ENCODE results near the gene XPR1. TPM values are rescaled to one million over a fixed set of nuclear protein-coding genes. Genes with fewer than 3 reads are reported as not detected.

XPR1 gene
- total and polyA plus RNA-seq, 2 of the 8 experiments (the other 6 are each of a cell fraction or from before 2014, with no cell fraction given) = 28.6 to 43.9 TPM

DNA sequence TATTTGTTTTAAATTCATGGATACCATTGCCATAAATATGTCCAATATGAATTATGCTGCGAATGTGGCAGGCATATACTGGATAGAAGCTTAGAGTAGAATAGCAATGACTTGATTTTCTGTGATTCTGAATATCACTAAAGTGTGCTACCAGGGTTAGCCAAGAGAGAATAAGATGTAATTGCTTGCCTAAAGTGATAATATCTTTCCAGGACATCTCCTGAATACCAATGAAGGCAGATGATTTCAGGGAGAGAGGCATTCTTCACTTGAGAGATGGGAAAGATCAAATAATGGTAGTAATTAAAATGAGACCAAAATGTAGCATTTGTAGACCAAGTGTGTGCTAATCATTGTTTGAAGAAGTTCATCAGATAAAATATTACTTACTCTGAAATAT is 227.5 kb downstream of the XPR1 start:
- Histone ChIP-seq H2BK15ac (ENCODE audit: low read length) (no peak overlapping the region), H3K79me1 (ENCODE audit: low read depth, low read length) (no peaks in the 10 kb centered on the region), H3K27me3 (replicated peaks in 1 of 4; ENCODE audit: control insufficient read depth in 3 of 4, extremely low read depth in 1 of 4, insufficient read depth in 3 of 4, low read length in 3 of 4) (no peaks in the 10 kb centered on the region), H2BK5ac (ENCODE audit: low read depth, low read length) (no peak overlapping the region), H3K23me2 (ENCODE audit: low read depth, low read length) (no peaks in the 10 kb centered on the region), H3K9ac (replicated peaks in 1 of 4; ENCODE audit: extremely low read depth in 1 of 4, low read depth in 3 of 4, low read length in 3 of 4) (no peak overlapping the region), H3K4ac (replicated peaks; ENCODE audit: insufficient read length, low read depth, low read length) (no peak overlapping the region), H3K4me2 (ENCODE audit: insufficient read depth in 1 of 2, low read depth in 2 of 2, low read length in 2 of 2) (no peak overlapping the region), H3K36me3 (ENCODE audit: control insufficient read depth in 2 of 4, insufficient read depth in 4 of 4, low read length in 3 of 4) (peaks cover 0 to 4% (median 2%) of the 10 kb centered on the region in 4 experiments; a peak in 1 of 8 replicates), H3K4me1 (replicated peaks in 1 of 4; ENCODE audit: control insufficient read depth in 3 of 4, insufficient read depth in 4 of 4, low read length in 3 of 4) (peaks cover 0 to 5% (median 1%) of the 10 kb centered on the region in 4 experiments; a peak in 2 of 7 replicates), H2BK120ac (replicated peaks; ENCODE audit: low read depth, low read length) (no peak overlapping the region), H3K9me3 (ENCODE audit: insufficient read depth in 2 of 2, low read depth in 1 of 2, low read length in 1 of 2) (no peaks in the 10 kb centered on the region), H4K91ac (replicated peaks; ENCODE audit: insufficient read length, low read length) (no peak overlapping the region), H2BK20ac (ENCODE audit: low read length) (no peak overlapping the region), H3K18ac (ENCODE audit: extremely low read depth, low read length) (no peak overlapping the region), H3K4me3 (ENCODE audit: extremely low read depth in 1 of 4, insufficient read depth in 2 of 4, low read depth in 3 of 4, low read length in 4 of 4) (no peak overlapping the region), H4K8ac (ENCODE audit: extremely low read depth, insufficient read depth, low read length) (no peak overlapping the region), H3K27ac (ENCODE audit: low read depth, low read length) (no peak overlapping the region), H3K14ac (ENCODE audit: insufficient read length) (no peak overlapping the region), H3K23ac (ENCODE audit: insufficient read length) (no peak overlapping the region), H3K56ac (replicated peaks; ENCODE audit: insufficient read length, low read depth, low read length) (no peak overlapping the region), H2AK5ac (ENCODE audit: low read depth, low read length) (no peak overlapping the region), H2AFZ (ENCODE audit: low read length) (no peak overlapping the region), H2BK12ac (ENCODE audit: low read depth, low read length) (no peak overlapping the region), H4K5ac (ENCODE audit: insufficient read length, low read depth, low read length) (no peak overlapping the region), H3K79me2 (ENCODE audit: control insufficient read depth in 1 of 2, insufficient read depth in 2 of 2, low read length in 2 of 2) (no peaks in the 10 kb centered on the region), H4K20me1 (replicated peaks in 1 of 2; ENCODE audit: control insufficient read depth in 1 of 2, insufficient read depth in 2 of 2, low read length in 2 of 2) (no peaks in the 10 kb centered on the region)
- 88% methylated on average over 1 of the region's 1 CpG; no CpG with 5 or more reads in 1 of the 2 experiments for WGBS, 2 experiments (ENCODE audit: extremely low coverage in 1 of 2, insufficient coverage in 1 of 2, insufficient read length in 1 of 2, insufficient replicate concordance in 2 of 2, low coverage in 1 of 2, low lambda C conversion rate in 2 of 2, missing lambda C conversion rate in 1 of 2)
- POLR2A ChIA-PET (ENCODE audit: partially characterized antibody) = no interaction called here
- no peak for DNase-seq (ENCODE audit: low read depth in 1 of 2, low spot score in 2 of 2)
- no peak for FAIRE-seq
- CTCF ChIA-PET (ENCODE audit: partially characterized antibody) = no interaction called here
- TF ChIP-seq CEBPB (IDR thresholded peaks at IDR 0.05; ENCODE audit: low read depth, low read length) (no peak), RFX5 (IDR thresholded peaks at IDR 0.05; ENCODE audit: borderline replicate concordance, low read depth, low read length) (no peak), RBBP5 (IDR thresholded peaks at IDR 0.05; ENCODE audit: borderline replicate concordance, low read depth, low read length) (no peak), CBX5 (IDR thresholded peaks at IDR 0.05; ENCODE audit: low read depth, low read length) (no peak), EP300 (IDR thresholded peaks at IDR 0.05; ENCODE audit: borderline replicate concordance in 1 of 2, low read depth in 2 of 2, low read length in 2 of 2) (no peak), RNF2 (IDR thresholded peaks at IDR 0.05; ENCODE audit: borderline replicate concordance, low read depth, low read length, missing control alignments, poor library complexity, severe bottlenecking) (no peak), BRCA1 (IDR thresholded peaks at IDR 0.05; ENCODE audit: low read depth, low read length) (no peak), BACH1 (IDR thresholded peaks at IDR 0.05; ENCODE audit: low read length) (no peak), EGR1 (IDR thresholded peaks at IDR 0.05; ENCODE audit: borderline replicate concordance, low read depth, low read length) (no peak), TCF12 (IDR thresholded peaks at IDR 0.05; ENCODE audit: low read depth, low read length) (no peak), CTBP2 (IDR thresholded peaks at IDR 0.05; ENCODE audit: borderline replicate concordance, insufficient read depth, insufficient read length, low read length) (no peak)
- TF ChIP-seq, protein P1, sequence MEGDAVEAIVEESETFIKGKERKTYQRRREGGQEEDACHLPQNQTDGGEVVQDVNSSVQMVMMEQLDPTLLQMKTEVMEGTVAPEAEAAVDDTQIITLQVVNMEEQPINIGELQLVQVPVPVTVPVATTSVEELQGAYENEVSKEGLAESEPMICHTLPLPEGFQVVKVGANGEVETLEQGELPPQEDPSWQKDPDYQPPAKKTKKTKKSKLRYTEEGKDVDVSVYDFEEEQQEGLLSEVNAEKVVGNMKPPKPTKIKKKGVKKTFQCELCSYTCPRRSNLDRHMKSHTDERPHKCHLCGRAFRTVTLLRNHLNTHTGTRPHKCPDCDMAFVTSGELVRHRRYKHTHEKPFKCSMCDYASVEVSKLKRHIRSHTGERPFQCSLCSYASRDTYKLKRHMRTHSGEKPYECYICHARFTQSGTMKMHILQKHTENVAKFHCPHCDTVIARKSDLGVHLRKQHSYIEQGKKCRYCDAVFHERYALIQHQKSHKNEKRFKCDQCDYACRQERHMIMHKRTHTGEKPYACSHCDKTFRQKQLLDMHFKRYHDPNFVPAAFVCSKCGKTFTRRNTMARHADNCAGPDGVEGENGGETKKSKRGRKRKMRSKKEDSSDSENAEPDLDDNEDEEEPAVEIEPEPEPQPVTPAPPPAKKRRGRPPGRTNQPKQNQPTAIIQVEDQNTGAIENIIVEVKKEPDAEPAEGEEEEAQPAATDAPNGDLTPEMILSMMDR (IDR thresholded peaks at IDR 0.05; ENCODE audit: control extremely low read depth in 1 of 3, insufficient read depth in 1 of 3, low read depth in 1 of 3, low read length in 3 of 3) = no peak

Measured in H1 (cell line).